Lower lobe of right lung (tissue), 2 donors: Measurements from ENCODE around the gene DNASE1L3. TPM values are rescaled to one million over a fixed set of nuclear protein-coding genes. Genes with fewer than 3 reads are reported as not detected.

ENCODE experiments used
- ATAC-seq, 2 donors: fragments of 200-7000 bp; cut with Tn5 transposase; one replicate each; pipeline ENCODE4 v1.9.1; 2020 to 2022; ENCODE audit warnings: mild to moderate bottlenecking in 2 of 2, moderate library complexity in 2 of 2
- DNase-seq: peaks from one replicate; pipeline ENCODE4 v3.0.0-alpha.2; 2020
- H3K27ac ChIP-seq: fragments of 200-600 bp; one replicate; pipeline ENCODE4 v1.8.0; 2022
- H3K27me3 ChIP-seq: fragments of 200-600 bp; one replicate; pipeline ENCODE4 v1.8.0; 2022; ENCODE audit warnings: low read depth
- H3K36me3 ChIP-seq: fragments of 200-600 bp; one replicate; pipeline ENCODE4 v1.8.0; 2022; ENCODE audit warnings: mild to moderate bottlenecking
- H3K4me1 ChIP-seq: fragments of 200-600 bp; one replicate; pipeline ENCODE4 v1.8.0; 2022
- H3K4me3 ChIP-seq: fragments of 200-600 bp; one replicate; pipeline ENCODE4 v1.8.0; 2022; ENCODE audit warnings: mild to moderate bottlenecking
- H3K9me3 ChIP-seq: fragments of 200-600 bp; one replicate; pipeline ENCODE4 v1.8.0; 2022
- CTCF ChIP-seq: fragments of 200-600 bp; IDR thresholded peaks from one replicate; pipeline ENCODE4 v1.8.0; 2022; ENCODE audit warnings: antibody characterized with exemption, mild to moderate bottlenecking
- intact Hi-C: fragments of 100-400 bp; cut with DNase I; formaldehyde crosslinking; loops from one replicate; pipeline ENCODE4 v1.11.0; 2022
- total RNA-seq: library from RNA; stranded (reverse); fragmentation: NEBNext Ultra II Directional; extraction: Animal tissue kit (Norgen Biotek cat#: 25700); gene quantifications from one replicate; pipeline ENCODE4 v1.2.1, GENCODE V29; 2021
- donor health status: DM: no; HTN: yes; CAD: no; lungs with severe emphysema.

The DNASE1L3 gene
- total RNA-seq, 1 donor from 2014 or later: 12.0 TPM

DNA sequence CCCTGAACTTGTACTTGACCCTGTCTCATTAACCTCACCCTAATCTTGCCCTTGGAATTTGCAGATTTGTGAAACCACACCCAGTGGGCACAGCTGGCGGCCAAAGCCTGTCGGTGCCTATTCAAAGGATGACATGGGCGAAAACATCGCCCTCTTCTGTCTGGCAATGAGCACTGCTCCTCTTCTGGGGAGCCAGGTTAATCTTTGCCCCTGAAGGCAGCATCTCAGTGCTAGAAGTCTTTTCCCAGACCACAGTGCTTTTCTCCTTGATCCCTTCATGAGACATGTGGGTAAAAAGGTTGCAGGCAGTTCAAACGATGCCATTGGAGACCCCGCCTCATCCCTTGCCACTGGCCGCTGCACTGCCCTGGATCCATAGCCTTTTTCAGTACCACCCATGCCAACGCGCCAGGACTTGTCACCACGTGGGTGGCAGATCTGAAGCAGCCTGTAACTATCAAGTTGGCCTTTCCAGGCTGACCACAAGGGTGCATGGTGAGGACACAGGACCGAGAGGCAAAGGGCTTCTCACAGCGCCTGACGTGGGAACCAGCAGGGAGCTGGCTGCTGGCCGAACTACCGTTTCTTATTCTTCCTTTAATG is 6.5 kb upstream of the DNASE1L3 start:
- Histone ChIP-seq H3K36me3 (no peaks in the 10 kb centered on the region), H3K27ac (peak overlapping the region; percentile 20), H3K4me3 (no peak overlapping the region), H3K4me1 (peaks cover 29% of the 10 kb centered on the region), H3K9me3 (no peaks in the 10 kb centered on the region), H3K27me3 (no peaks in the 10 kb centered on the region)
- TF ChIP-seq CTCF: peak; percentile 83
- peak; percentile 93 for ATAC-seq
- peak; percentile 86 for DNase-seq
- intact Hi-C loops: no loop called here

DNA sequence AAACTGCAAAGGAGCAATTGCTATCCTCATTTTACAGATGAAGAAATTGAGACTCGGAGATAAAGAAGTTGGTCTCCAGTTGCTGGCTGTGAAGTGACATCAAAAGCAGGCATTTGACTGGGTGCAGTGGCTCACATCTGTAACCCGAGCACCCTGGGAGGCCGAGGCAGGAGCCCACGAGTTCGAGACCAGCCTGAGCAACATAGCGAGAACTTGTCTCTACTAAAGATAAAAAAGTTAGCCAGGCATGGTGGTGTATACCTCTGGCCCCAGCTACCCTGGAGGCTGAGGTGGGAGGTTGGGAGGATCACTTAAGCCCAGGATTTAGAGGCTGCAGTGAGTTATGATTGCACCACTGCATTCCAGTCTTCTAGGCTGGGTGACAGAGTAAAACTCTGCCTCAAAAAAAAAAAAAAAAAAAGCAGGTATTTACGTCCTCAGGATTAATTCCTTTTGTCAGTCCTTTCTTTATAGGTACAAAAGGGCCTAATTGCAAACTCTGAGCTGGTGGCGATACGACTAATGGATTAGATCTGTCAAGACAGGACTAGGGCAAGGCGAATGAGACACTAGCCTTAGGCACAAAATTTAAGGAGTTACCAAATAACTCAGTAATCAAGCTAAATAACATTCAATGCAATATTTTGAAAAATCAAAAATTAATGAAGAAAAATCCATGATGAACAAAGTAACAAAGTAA is 5.9 kb upstream of the DNASE1L3 start:
- intact Hi-C loops: no loop called here
- Histone ChIP-seq H3K9me3 (no peaks in the 10 kb centered on the region), H3K27me3 (no peaks in the 10 kb centered on the region), H3K36me3 (no peaks in the 10 kb centered on the region), H3K4me1 (peaks cover 29% of the 10 kb centered on the region), H3K4me3 (no peak overlapping the region), H3K27ac (peak overlapping the region; percentile 20)
- no peak for DNase-seq
- no peak for TF ChIP-seq CTCF
- ATAC-seq: no peak

- Histone ChIP-seq H3K9me3 (no peaks in the 10 kb centered on the region), H3K27ac (no peak overlapping the region), H3K4me1 (peaks cover 33% of the 10 kb centered on the region), H3K4me3 (no peak overlapping the region), H3K27me3 (no peaks in the 10 kb centered on the region), H3K36me3 (no peaks in the 10 kb centered on the region)
- intact Hi-C loops: no loop called here
- no peak for DNase-seq
- TF ChIP-seq CTCF: peak; percentile 0
- no peak for ATAC-seq
Measured at GRCh38 chr3:58215317-58216025, 4.7 kb upstream of the DNASE1L3 start.

- ATAC-seq: peak; percentile 57 to 66
- Histone ChIP-seq H3K9me3 (no peaks in the 10 kb centered on the region), H3K4me1 (peaks cover 33% of the 10 kb centered on the region), H3K4me3 (no peak overlapping the region), H3K27ac (no peak overlapping the region), H3K36me3 (no peaks in the 10 kb centered on the region), H3K27me3 (no peaks in the 10 kb centered on the region)
- intact Hi-C loops: no loop called here
- peak; percentile 30 for TF ChIP-seq CTCF
- peak; percentile 58 for DNase-seq
Measured at GRCh38 chr3:58214484-58215316, 3.9 kb upstream of the DNASE1L3 start.

GRCh38 chr3:58209933-58210332 is 839 bp downstream of the DNASE1L3 start:
- no peak for TF ChIP-seq CTCF
- Histone ChIP-seq H3K9me3 (no peaks in the 10 kb centered on the region), H3K4me3 (no peak overlapping the region), H3K27me3 (no peaks in the 10 kb centered on the region), H3K27ac (no peak overlapping the region), H3K4me1 (peaks cover 11% of the 10 kb centered on the region), H3K36me3 (no peaks in the 10 kb centered on the region)
- DNase-seq (no peak), ATAC-seq (no peak)
- intact Hi-C loops: no loop called here
